WERI-Rb-1 (cell line): Measurements from ENCODE around the gene SLC28A3.

Experiments
- DNase-seq: peaks from one replicate; pipeline ENCODE4 v3.0.0-alpha.2; 2020
- H3K27ac ChIP-seq: fragments of 250-450 bp; sonication (Bioruptor Pico); 2 replicates; pipeline ENCODE4 v1.5.1; 2020; ENCODE audit warnings: mild to moderate bottlenecking, moderate library complexity
- H3K27me3 ChIP-seq: fragments of 250-450 bp; sonication (Bioruptor Pico); 2 replicates; pipeline ENCODE4 v1.5.1; 2021; ENCODE audit warnings: mild to moderate bottlenecking, low read depth, moderate library complexity; ENCODE audit not compliant: insufficient read depth, severe bottlenecking
- H3K36me3 ChIP-seq: fragments of 250-450 bp; sonication (Bioruptor Pico); 2 replicates; pipeline ENCODE4 v1.5.1; 2020; ENCODE audit warnings: mild to moderate bottlenecking, moderate library complexity
- H3K4me3 ChIP-seq: 2 replicates; pipeline ENCODE4 v1.5.1; 2011; ENCODE audit warnings: low read depth, mild to moderate bottlenecking, control low read depth, low read length
- H3K9me3 ChIP-seq: fragments of 250-450 bp; sonication (Bioruptor Pico); 2 replicates; pipeline ENCODE4 v1.5.1; 2021; ENCODE audit warnings: mild to moderate bottlenecking, moderate library complexity; ENCODE audit not compliant: severe bottlenecking
- TF ChIP-seq, protein P1 (sequence below): IDR thresholded peaks from 2 replicates; pipeline ENCODE4 v1.5.1; 2011; ENCODE audit warnings: low read depth, mild to moderate bottlenecking, control low read depth, inconsistent platforms, low read length

Gene SLC28A3

DNA sequence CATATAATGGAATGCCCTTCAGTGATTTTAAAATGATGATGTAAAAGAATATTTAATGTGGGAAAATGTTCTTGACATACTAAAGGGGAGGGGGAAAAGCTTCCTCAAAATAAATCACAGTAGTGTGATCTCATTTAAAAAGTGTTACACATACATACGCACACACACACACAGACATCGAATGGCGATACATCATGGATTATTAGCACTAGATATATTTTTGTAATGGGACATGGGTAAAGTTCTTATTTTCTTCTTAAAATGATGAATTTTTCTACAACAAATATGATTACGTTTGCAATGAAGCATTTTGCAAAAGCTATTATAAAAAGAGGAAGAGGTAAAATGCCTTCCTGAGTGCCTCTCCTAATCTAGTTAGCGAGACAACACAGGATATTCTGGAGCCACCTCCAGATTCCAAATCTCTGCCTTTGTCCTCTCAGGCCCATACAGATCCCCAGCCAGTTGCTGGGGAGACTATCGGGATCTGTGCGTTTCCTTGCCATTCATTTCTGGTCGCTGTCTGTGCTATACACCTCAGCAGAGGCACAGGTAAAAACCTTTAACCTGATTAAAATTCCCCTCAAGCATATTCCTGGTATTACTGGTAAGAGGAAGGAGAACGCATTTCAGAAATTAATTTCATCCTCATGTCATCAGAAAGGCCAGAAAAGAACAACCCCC, 69.6 kb downstream of the SLC28A3 start:
- DNase-seq, result no peak
- no peak overlapping the region for H3K4me3 ChIP-seq
- TF ChIP-seq, protein P1, sequence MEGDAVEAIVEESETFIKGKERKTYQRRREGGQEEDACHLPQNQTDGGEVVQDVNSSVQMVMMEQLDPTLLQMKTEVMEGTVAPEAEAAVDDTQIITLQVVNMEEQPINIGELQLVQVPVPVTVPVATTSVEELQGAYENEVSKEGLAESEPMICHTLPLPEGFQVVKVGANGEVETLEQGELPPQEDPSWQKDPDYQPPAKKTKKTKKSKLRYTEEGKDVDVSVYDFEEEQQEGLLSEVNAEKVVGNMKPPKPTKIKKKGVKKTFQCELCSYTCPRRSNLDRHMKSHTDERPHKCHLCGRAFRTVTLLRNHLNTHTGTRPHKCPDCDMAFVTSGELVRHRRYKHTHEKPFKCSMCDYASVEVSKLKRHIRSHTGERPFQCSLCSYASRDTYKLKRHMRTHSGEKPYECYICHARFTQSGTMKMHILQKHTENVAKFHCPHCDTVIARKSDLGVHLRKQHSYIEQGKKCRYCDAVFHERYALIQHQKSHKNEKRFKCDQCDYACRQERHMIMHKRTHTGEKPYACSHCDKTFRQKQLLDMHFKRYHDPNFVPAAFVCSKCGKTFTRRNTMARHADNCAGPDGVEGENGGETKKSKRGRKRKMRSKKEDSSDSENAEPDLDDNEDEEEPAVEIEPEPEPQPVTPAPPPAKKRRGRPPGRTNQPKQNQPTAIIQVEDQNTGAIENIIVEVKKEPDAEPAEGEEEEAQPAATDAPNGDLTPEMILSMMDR, result no peak

DNA sequence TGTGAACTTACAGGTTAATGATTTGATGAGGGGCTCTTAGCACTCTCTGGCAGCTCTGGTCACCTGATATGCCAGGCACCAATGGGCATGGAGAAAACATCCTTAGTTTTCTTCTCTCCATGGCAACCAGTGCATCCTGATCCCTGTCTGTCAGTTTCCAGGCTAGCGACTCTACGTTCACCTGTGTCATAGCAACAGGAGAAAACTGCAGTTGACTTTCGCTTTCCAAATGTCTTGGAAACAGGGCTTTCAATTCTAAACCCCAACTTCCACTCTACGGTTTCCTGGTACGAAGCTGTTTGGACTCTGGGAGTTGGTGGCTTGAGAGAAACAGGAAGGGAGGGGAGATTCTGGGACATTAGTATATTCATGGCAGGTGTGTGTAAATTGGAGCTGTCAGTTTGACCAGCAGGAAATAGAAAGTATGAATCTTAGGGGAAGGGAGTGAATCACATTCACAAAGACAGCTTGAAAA, 74.4 kb downstream of the SLC28A3 start:
- Histone ChIP-seq H3K4me3 (no peak overlapping the region), H3K9me3 (no peaks in the 10 kb centered on the region), H3K27me3 (no peaks in the 10 kb centered on the region), H3K27ac (no peak overlapping the region), H3K36me3 (no peaks in the 10 kb centered on the region)
- no peak for DNase-seq
- TF ChIP-seq, protein P1, result no peak

More for the DNA sequence above, 69.6 kb downstream of the SLC28A3 start:
- Histone ChIP-seq H3K9me3 (no peaks in the 10 kb centered on the region), H3K27me3 (no peaks in the 10 kb centered on the region), H3K27ac (no peak overlapping the region), H3K36me3 (no peaks in the 10 kb centered on the region)

DNA sequence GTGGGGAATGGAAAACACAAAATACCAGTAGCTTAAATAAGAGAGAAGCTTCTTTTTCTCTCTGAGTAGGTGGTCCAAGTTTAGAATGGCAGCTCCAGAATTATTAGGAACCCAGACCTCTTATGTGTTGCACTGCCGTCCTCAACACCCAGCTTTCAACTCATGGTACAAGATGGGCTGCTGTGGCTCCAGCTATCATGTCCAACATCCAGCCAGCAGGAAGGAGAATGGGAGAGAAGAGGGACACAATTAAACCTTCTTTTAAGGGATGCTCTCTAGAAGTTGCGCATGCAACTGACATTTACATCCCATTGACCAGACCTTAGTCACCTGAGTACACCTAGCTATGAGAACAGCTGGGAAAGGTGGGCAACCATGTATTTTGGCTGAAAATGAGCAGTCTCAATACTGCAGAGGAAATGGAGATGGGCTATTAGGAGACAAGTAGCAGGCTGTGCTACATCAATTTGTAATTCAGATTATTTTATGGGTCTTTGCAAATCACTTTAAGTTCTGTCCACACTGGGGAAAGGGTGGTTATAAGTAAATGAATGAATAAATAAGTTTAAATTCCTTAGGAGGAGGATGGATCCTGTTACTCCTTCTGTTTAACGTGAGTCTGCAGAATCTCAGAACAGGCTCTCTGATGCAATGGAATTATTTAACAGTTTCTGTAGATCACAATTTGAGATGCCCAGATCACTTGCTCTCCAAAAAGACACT, 76.1 kb downstream of the SLC28A3 start:
- TF ChIP-seq, protein P1, result no peak
- H3K27me3 ChIP-seq, result no peaks in the 10 kb centered on the region
- no peak overlapping the region for H3K4me3 ChIP-seq
- DNase-seq, result no peak
- H3K36me3 ChIP-seq, result no peaks in the 10 kb centered on the region
- H3K27ac ChIP-seq, result no peak overlapping the region
- H3K9me3 ChIP-seq, result no peaks in the 10 kb centered on the region

DNA sequence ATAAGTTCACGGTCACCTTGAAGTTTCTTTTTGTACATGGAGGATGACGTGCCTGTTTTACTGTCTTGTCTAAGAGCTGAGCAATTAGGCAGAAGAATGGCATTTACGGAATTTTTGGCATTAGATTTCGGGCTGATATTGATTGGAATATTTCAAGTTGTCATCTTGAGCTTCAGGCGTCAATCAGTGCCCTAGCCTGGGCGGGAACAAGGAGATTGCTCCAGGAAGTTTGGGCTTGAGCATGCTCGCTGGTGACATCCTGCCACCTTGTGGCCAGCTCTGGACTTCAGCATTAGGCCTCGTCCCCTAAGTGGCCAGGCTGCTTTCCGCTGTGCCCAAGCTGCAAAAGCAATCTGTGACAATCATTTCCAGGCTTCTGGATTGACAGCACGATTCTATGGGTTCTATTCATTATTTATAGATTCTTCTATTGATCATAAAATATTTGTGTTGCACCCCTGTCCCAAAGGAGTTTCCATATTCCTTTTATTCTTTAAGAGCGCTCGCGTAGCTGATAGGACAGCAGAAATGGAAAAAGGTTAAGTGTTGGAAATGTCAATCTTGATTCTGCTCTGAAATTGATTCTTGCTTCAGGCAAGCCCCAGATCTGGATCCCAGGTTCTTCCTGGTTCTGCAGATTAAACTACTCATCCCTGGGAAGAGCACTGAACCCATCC, 79.3 kb downstream of the SLC28A3 start:
- no peak overlapping the region for H3K27ac ChIP-seq
- TF ChIP-seq, protein P1, result peak; percentile 96
- H3K4me3 ChIP-seq, result no peak overlapping the region
- H3K9me3 ChIP-seq, result no peaks in the 10 kb centered on the region
- H3K36me3 ChIP-seq, result no peaks in the 10 kb centered on the region
- DNase-seq, result peak; percentile 83
- no peaks in the 10 kb centered on the region for H3K27me3 ChIP-seq

DNA sequence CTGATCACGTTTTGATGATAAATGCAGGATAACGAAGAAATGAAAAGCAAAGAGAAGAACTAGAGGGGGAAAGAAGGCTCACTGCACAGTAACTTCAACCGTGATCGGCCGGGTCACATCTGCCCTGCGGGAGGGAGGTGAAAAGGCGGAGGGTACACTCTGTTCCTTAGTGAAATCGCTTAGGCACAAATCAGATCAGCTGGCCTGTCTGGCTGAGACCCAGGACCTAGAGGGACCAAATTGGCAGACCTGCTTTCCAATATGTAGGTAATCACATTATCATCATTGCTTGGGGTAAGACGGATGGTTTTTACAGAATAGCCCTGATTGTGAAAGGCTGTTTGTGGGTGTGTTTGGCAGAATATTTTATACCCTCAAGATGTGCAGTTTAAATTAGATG, 82.2 kb downstream of the SLC28A3 start:
- Histone ChIP-seq H3K9me3 (no peaks in the 10 kb centered on the region), H3K36me3 (no peaks in the 10 kb centered on the region), H3K4me3 (no peak overlapping the region), H3K27ac (no peak overlapping the region), H3K27me3 (no peaks in the 10 kb centered on the region)
- DNase-seq, result no peak
- TF ChIP-seq, protein P1, result no peak
